Neural progenitor cell (in vitro differentiated cells): ENCODE data around the gene TOPBP1.

Source experiments
- CTCF ChIP-seq: fragments of 200-600 bp; sonication (generic); IDR thresholded peaks from 2 replicates; pipeline ENCODE4 v1.5.1; 2017; ENCODE audit warnings: antibody characterized with exemption, mild to moderate bottlenecking
- EZH2 ChIP-seq: fragments of 200-600 bp; sonication (generic); IDR thresholded peaks from 2 replicates; pipeline ENCODE4 v1.6.1; 2017; ENCODE audit warnings: antibody characterized with exemption, mild to moderate bottlenecking, moderate library complexity

- TF ChIP-seq EZH2 = no peak
- no peak for TF ChIP-seq CTCF
Measured at GRCh38 chr3:133675631-133676335, 14.0 kb upstream of the TOPBP1 start.
